Loucy (cell line): ENCODE data around the gene CD226.

ENCODE experiments used
- H2AFZ ChIP-seq: fragments of 200-600 bp; sonication (generic); 2 replicates; pipeline ENCODE4 v1.6.0; 2016; ENCODE audit warnings: antibody characterized with exemption, mild to moderate bottlenecking, low read length, moderate library complexity
- H3F3A ChIP-seq: fragments of 200-600 bp; 2 replicates; pipeline ENCODE4 v1.6.0; 2016; ENCODE audit warnings: antibody characterized with exemption, low read depth, mild to moderate bottlenecking
- H3K27me3 ChIP-seq: fragments of 200-600 bp; sonication (generic); 2 replicates; pipeline ENCODE4 v1.6.1; 2014; ENCODE audit warnings: low read length, mild to moderate bottlenecking; ENCODE audit not compliant: insufficient read depth, poor library complexity, severe bottlenecking
- H3K36me3 ChIP-seq: fragments of 200-600 bp; sonication (generic); 2 replicates; pipeline ENCODE4 v1.6.1; 2016; ENCODE audit warnings: low read length; ENCODE audit not compliant: insufficient read depth
- H3K4me1 ChIP-seq: fragments of 200-600 bp; sonication (generic); 2 replicates; pipeline ENCODE4 v1.5.1; 2014; ENCODE audit warnings: low read length, mild to moderate bottlenecking; ENCODE audit not compliant: insufficient read depth, poor library complexity, severe bottlenecking
- H3K4me2 ChIP-seq: fragments of 200-600 bp; sonication (generic); 2 replicates; pipeline ENCODE4 v1.6.0; 2014; ENCODE audit warnings: antibody characterized with exemption, low read length, low read depth, mild to moderate bottlenecking; ENCODE audit not compliant: poor library complexity, severe bottlenecking
- H3K4me3 ChIP-seq: fragments of 200-600 bp; sonication (generic); 2 replicates; pipeline ENCODE4 v1.5.1; 2014; ENCODE audit warnings: low read length, mild to moderate bottlenecking, mixed read lengths; ENCODE audit not compliant: poor library complexity, severe bottlenecking
- H3K79me2 ChIP-seq: fragments of 200-600 bp; sonication (generic); 2 replicates; pipeline ENCODE4 v1.6.1; 2014; ENCODE audit warnings: low read length; ENCODE audit not compliant: insufficient read depth
- H3K9ac ChIP-seq: fragments of 200-600 bp; sonication (generic); 2 replicates; pipeline ENCODE4 v1.6.0; 2014; ENCODE audit warnings: mild to moderate bottlenecking, low read depth, low read length, moderate library complexity; ENCODE audit not compliant: poor library complexity, severe bottlenecking
- H3K9me2 ChIP-seq: fragments of 200-600 bp; sonication (generic); replicated peaks from 2 replicates; pipeline ENCODE4 v1.6.1; 2016; ENCODE audit warnings: low read depth, low read length, mixed read lengths
- H3K9me3 ChIP-seq: fragments of 200-600 bp; sonication (generic); 2 replicates; pipeline ENCODE4 v1.6.1; 2014; ENCODE audit warnings: mild to moderate bottlenecking, antibody characterized with exemption, low read length, low read depth; ENCODE audit not compliant: insufficient read depth
- H4K20me1 ChIP-seq: fragments of 200-600 bp; sonication (generic); 2 replicates; pipeline ENCODE4 v1.6.0; 2014; ENCODE audit warnings: antibody characterized with exemption, low read length, mild to moderate bottlenecking; ENCODE audit not compliant: insufficient read depth, poor library complexity, severe bottlenecking
- CTCF ChIP-seq: fragments of 200-600 bp; sonication (generic); conservative IDR thresholded peaks from 2 replicates; pipeline ENCODE4 v1.5.1; 2014; ENCODE audit warnings: mild to moderate bottlenecking, antibody characterized with exemption, low read length
- EZH2phosphoT487 ChIP-seq: fragments of 200-600 bp; IDR thresholded peaks from 2 replicates; pipeline ENCODE4 v1.6.1; 2018; ENCODE audit warnings: antibody characterized with exemption, mild to moderate bottlenecking, moderate library complexity, borderline replicate concordance

CD226 gene

GRCh38 chr18:69957747-69958146 lies 10.1 kb upstream of the CD226 start:
- no peaks in the 10 kb centered on the region for H3K79me2 ChIP-seq
- no peak overlapping the region for H2AFZ ChIP-seq
- no peaks in the 10 kb centered on the region for H3F3A ChIP-seq
- H4K20me1 ChIP-seq, result no peaks in the 10 kb centered on the region
- H3K4me2 ChIP-seq, result no peak overlapping the region
- H3K36me3 ChIP-seq, result no peaks in the 10 kb centered on the region
- H3K4me1 ChIP-seq, result peaks cover 11% of the 10 kb centered on the region
- no peak overlapping the region for H3K9ac ChIP-seq
- no peaks in the 10 kb centered on the region for H3K27me3 ChIP-seq
- no peaks in the 10 kb centered on the region for H3K9me2 ChIP-seq
- no peak overlapping the region for H3K4me3 ChIP-seq
- TF ChIP-seq EZH2phosphoT487 (no peak), CTCF (no peak)
- no peaks in the 10 kb centered on the region for H3K9me3 ChIP-seq

GRCh38 chr18:69956665-69957620 lies 9.3 kb upstream of the CD226 start:
- H3K9me2 ChIP-seq, result no peaks in the 10 kb centered on the region
- TF ChIP-seq CTCF, result no peak
- no peak for TF ChIP-seq EZH2phosphoT487
- no peaks in the 10 kb centered on the region for H3K27me3 ChIP-seq
- H3F3A ChIP-seq, result no peaks in the 10 kb centered on the region
- no peaks in the 10 kb centered on the region for H3K79me2 ChIP-seq
- no peaks in the 10 kb centered on the region for H3K36me3 ChIP-seq
- no peak overlapping the region for H3K9ac ChIP-seq
- no peak overlapping the region for H2AFZ ChIP-seq
- no peaks in the 10 kb centered on the region for H4K20me1 ChIP-seq
- peaks cover 11% of the 10 kb centered on the region for H3K4me1 ChIP-seq
- H3K4me2 ChIP-seq, result no peak overlapping the region
- H3K9me3 ChIP-seq, result no peaks in the 10 kb centered on the region
- no peak overlapping the region for H3K4me3 ChIP-seq

GRCh38 chr18:69956057-69956456 lies 8.4 kb upstream of the CD226 start:
- H3K4me1 ChIP-seq, result peaks cover 11% of the 10 kb centered on the region
- no peak overlapping the region for H3K9ac ChIP-seq
- H3K79me2 ChIP-seq, result no peaks in the 10 kb centered on the region
- no peaks in the 10 kb centered on the region for H3K9me3 ChIP-seq
- no peaks in the 10 kb centered on the region for H3K9me2 ChIP-seq
- H4K20me1 ChIP-seq, result no peaks in the 10 kb centered on the region
- no peak overlapping the region for H2AFZ ChIP-seq
- H3K4me3 ChIP-seq, result no peak overlapping the region
- TF ChIP-seq EZH2phosphoT487, result no peak
- no peak for TF ChIP-seq CTCF
- no peaks in the 10 kb centered on the region for H3K36me3 ChIP-seq
- H3K27me3 ChIP-seq, result no peaks in the 10 kb centered on the region
- no peaks in the 10 kb centered on the region for H3F3A ChIP-seq
- no peak overlapping the region for H3K4me2 ChIP-seq
